Measurements from ENCODE around the gene FOXP1.
A peak's percentile ranks its signal among the peaks of the same experiment; 100 is the strongest.

The FOXP1 gene

DNA sequence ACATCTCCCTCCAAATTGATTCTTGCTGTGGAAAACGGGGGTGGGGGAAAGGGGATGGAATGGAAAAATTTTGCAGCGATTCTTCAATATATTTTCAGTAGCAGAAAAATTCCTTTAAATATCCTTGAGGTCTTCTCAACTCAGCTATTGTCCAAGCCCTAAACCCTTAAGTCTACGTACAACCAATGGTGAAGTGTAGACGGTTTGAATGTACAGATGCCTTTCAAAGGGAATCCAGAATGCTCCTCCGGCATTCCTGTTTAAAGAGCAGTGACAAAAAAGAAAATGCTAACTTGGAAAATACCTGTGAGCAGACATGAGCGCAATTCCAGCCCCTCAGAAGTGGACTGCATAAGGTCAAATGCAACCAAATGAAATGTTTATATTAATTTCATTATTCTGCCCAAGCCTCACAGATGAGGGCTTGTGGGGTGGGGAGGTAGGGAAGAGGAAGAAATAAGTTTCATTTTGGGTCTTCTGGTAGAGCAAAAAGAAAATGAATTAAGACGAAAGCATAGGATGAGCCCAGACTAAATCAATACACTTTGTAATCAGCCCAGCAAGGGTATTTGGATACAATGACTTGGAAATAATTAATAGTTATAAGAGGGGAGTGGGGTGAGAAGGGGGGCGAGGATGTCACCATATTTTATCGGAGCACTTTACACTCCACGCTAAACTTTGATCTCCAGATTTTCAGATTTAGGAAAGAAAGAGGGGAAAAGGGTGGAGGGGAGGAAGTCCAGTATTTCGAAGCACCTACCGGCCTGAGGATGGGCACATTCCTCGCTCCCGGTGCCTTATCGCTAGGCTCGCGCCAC lies 2.7 kb downstream of the FOXP1 start:
- Histone ChIP-seq H3K36me3 (ENCODE audit: control insufficient read depth in 2 of 2, insufficient read depth in 2 of 2, low read length in 2 of 2) (no peaks in the 10 kb centered on the region), H3K9ac (ENCODE audit: low read depth in 1 of 2, low read length in 2 of 2) (peak overlapping the region; percentile 93), H3K9me3 (ENCODE audit: control insufficient read depth in 2 of 2, low read length in 2 of 2) (no peaks in the 10 kb centered on the region), H3K4me3 (ENCODE audit: low read length in 2 of 2) (peak overlapping the region; percentile 84 to 98), H3K4me1 (ENCODE audit: control insufficient read depth in 2 of 2, insufficient read depth in 2 of 2, low read length in 2 of 2) (peaks cover 12 to 40% of the 10 kb centered on the region in 2 donors), H3K27me3 (ENCODE audit: control insufficient read depth in 2 of 2, insufficient read depth in 2 of 2, low read length in 2 of 2) (no peaks in the 10 kb centered on the region), H3K27ac (ENCODE audit: low read depth in 2 of 2, low read length in 2 of 2) (peak overlapping the region; percentile 93 to 95)

GRCh38 chr3:71579935-71580406 lies 3.6 kb downstream of the FOXP1 start:
- Histone ChIP-seq H3K9ac (ENCODE audit: low read depth in 1 of 2, low read length in 2 of 2) (peak overlapping the region; percentile 38 to 93), H3K4me3 (ENCODE audit: low read length in 2 of 2) (peak overlapping the region; percentile 84 to 98), H3K36me3 (ENCODE audit: control insufficient read depth in 2 of 2, insufficient read depth in 2 of 2, low read length in 2 of 2) (no peaks in the 10 kb centered on the region), H3K9me3 (ENCODE audit: control insufficient read depth in 2 of 2, low read length in 2 of 2) (no peaks in the 10 kb centered on the region), H3K27me3 (ENCODE audit: control insufficient read depth in 2 of 2, insufficient read depth in 2 of 2, low read length in 2 of 2) (no peaks in the 10 kb centered on the region), H3K27ac (ENCODE audit: low read depth in 2 of 2, low read length in 2 of 2) (peak overlapping the region; percentile 93 to 95), H3K4me1 (ENCODE audit: control insufficient read depth in 2 of 2, insufficient read depth in 2 of 2, low read length in 2 of 2) (peaks cover 12 to 38% of the 10 kb centered on the region in 2 donors)

DNA sequence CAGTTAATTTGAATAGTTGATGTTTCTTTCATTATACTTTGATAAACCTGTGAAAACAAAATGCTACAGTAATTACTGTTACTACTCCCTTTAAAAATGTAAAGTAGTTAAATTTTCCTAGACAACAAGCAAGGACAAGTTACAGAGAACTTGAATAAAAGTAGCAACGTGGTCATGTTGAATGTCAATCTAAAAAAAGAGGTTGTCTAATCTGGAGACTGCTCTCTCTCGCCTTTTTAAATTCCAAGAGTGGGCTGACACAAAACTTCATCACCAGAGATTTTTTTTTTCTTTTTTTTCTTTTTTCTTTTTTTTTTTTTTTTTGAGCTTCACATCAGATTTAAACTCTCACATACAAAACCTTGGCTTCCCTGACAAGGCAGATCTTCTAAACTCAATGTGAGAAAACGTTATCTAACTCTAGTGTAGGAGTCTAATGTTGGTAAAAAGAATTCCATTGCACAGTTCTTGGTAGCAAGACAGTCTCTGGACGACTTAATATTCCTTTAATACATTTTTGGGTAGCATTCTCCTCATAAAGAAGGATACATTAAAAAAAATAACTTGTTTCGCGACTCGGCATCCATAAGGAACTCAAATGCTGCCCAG lies 4.1 kb downstream of the FOXP1 start:
- no peaks in the 10 kb centered on the region for H3K27me3 ChIP-seq (ENCODE audit: control insufficient read depth in 2 of 2, insufficient read depth in 2 of 2, low read length in 2 of 2)
- peaks cover 12 to 34% of the 10 kb centered on the region in 2 donors for H3K4me1 ChIP-seq (ENCODE audit: control insufficient read depth in 2 of 2, insufficient read depth in 2 of 2, low read length in 2 of 2)
- peak overlapping the region; percentile 93 to 95 for H3K27ac ChIP-seq (ENCODE audit: low read depth in 2 of 2, low read length in 2 of 2)
- H3K36me3 ChIP-seq (ENCODE audit: control insufficient read depth in 2 of 2, insufficient read depth in 2 of 2, low read length in 2 of 2), result no peaks in the 10 kb centered on the region
- no peaks in the 10 kb centered on the region for H3K9me3 ChIP-seq (ENCODE audit: control insufficient read depth in 2 of 2, low read length in 2 of 2)
- H3K4me3 ChIP-seq (ENCODE audit: low read length in 2 of 2), result peak overlapping the region; percentile 84 to 98
- peak overlapping the region; percentile 38 to 93 for H3K9ac ChIP-seq (ENCODE audit: low read depth in 1 of 2, low read length in 2 of 2)

DNA sequence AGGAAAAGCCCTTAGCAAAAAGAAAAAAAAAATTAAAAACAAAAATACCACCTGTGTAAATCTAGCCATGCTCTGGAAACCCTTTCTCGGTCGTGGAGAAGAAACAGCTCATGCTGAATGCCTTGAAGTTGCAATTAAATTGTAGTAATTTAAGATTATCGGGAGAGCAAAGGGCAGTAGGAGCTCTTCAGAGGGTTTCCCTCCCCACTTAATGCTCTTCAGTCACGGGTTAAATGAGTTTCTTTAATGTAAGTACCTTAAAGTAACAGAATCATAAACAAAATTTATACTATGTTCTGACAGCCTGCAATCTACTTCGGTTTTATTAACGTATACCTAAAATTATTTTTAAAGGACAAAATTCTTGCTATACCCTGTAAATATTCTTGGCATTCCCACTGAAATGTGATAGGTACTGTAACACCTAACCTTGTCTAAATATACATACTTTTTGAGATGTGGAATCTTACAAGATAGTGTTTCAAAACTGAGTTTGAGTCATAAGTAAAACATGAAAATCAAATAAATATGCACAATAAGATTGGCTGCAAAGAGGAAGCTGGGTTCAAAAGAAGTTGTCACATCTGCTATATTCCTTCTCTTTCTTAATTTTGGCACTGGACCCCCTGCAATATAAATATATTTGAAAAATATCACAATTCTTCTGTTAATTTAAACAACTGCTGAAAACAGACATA lies 5.3 kb downstream of the FOXP1 start:
- Histone ChIP-seq H3K4me3 (ENCODE audit: low read length in 2 of 2) (peak overlapping the region in 1 of 2 donors; percentile 37), H3K27ac (ENCODE audit: low read depth in 2 of 2, low read length in 2 of 2) (peak overlapping the region; percentile 46 to 69), H3K27me3 (ENCODE audit: control insufficient read depth in 2 of 2, insufficient read depth in 2 of 2, low read length in 2 of 2) (no peaks in the 10 kb centered on the region), H3K36me3 (ENCODE audit: control insufficient read depth in 2 of 2, insufficient read depth in 2 of 2, low read length in 2 of 2) (no peaks in the 10 kb centered on the region), H3K9me3 (ENCODE audit: control insufficient read depth in 2 of 2, low read length in 2 of 2) (no peaks in the 10 kb centered on the region), H3K4me1 (ENCODE audit: control insufficient read depth in 2 of 2, insufficient read depth in 2 of 2, low read length in 2 of 2) (peaks cover 12 to 33% of the 10 kb centered on the region in 2 donors), H3K9ac (ENCODE audit: low read depth in 1 of 2, low read length in 2 of 2) (peak overlapping the region in 1 of 2 donors; percentile 44)

DNA sequence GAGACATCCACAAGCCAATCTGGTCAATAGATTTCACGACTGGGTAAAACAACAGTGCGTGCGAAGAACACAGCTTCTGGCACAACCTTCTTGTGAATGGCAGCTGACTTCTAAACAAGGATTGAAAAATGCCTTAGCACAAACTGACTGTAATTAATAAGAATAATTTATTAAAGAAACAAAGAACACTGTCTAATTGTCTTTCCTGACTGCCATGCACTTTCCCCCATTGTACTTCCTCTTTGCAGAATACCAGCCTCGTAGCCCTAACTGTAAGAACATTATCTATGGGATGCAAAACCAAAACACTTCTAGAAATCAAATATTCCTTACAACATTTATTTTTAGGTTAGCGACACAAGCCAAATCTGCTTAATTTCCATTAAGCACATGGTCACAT lies 6.5 kb downstream of the FOXP1 start:
- Histone ChIP-seq H3K4me1 (ENCODE audit: control insufficient read depth in 2 of 2, insufficient read depth in 2 of 2, low read length in 2 of 2) (peaks cover 12 to 33% of the 10 kb centered on the region in 2 donors), H3K9me3 (ENCODE audit: control insufficient read depth in 2 of 2, low read length in 2 of 2) (no peaks in the 10 kb centered on the region), H3K27me3 (ENCODE audit: control insufficient read depth in 2 of 2, insufficient read depth in 2 of 2, low read length in 2 of 2) (no peaks in the 10 kb centered on the region), H3K36me3 (ENCODE audit: control insufficient read depth in 2 of 2, insufficient read depth in 2 of 2, low read length in 2 of 2) (no peaks in the 10 kb centered on the region), H3K9ac (ENCODE audit: low read depth in 1 of 2, low read length in 2 of 2) (peak overlapping the region in 1 of 2 donors; percentile 44), H3K27ac (ENCODE audit: low read depth in 2 of 2, low read length in 2 of 2) (peak overlapping the region in 1 of 2 donors; percentile 69), H3K4me3 (ENCODE audit: low read length in 2 of 2) (peak overlapping the region; percentile 6 to 39)

GRCh38 chr3:71575433-71575832 lies 8.1 kb downstream of the FOXP1 start:
- H3K27ac ChIP-seq (ENCODE audit: low read depth in 2 of 2, low read length in 2 of 2), result no peak overlapping the region

DNA sequence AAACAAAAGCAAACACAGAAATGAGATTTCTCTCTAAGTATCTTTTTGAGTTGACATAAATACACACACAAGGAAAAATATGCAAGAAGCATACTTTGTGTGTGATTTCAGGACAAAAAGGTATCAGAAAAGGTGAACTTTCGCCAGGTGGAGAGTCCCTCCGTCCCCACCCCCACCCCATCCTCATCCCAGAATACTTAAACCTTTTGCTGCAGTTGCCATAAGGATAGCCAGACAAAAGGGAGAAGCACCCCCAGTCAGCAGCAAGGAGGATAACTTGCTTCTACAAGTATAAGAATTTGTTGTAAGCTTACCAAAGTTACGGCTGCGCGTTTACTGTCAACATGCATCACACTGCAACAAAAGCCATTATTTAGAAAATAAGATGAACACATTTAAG lies 10.3 kb downstream of the FOXP1 start:
- Histone ChIP-seq H3K9ac (ENCODE audit: low read depth in 1 of 2, low read length in 2 of 2) (no peak overlapping the region), H3K27ac (ENCODE audit: low read depth in 2 of 2, low read length in 2 of 2) (no peak overlapping the region), H3K4me3 (ENCODE audit: low read length in 2 of 2) (no peak overlapping the region), H3K4me1 (ENCODE audit: control insufficient read depth in 2 of 2, insufficient read depth in 2 of 2, low read length in 2 of 2) (peaks cover 9 to 12% of the 10 kb centered on the region in 2 donors), H3K36me3 (ENCODE audit: control insufficient read depth in 2 of 2, insufficient read depth in 2 of 2, low read length in 2 of 2) (peaks cover 8% of the 10 kb centered on the region in 2 donors), H3K27me3 (ENCODE audit: control insufficient read depth in 2 of 2, insufficient read depth in 2 of 2, low read length in 2 of 2) (no peaks in the 10 kb centered on the region), H3K9me3 (ENCODE audit: control insufficient read depth in 2 of 2, low read length in 2 of 2) (no peaks in the 10 kb centered on the region)

More at GRCh38 chr3:71575433-71575832, 8.1 kb downstream of the FOXP1 start:
- Histone ChIP-seq H3K27me3 (ENCODE audit: control insufficient read depth in 2 of 2, insufficient read depth in 2 of 2, low read length in 2 of 2) (no peaks in the 10 kb centered on the region), H3K4me1 (ENCODE audit: control insufficient read depth in 2 of 2, insufficient read depth in 2 of 2, low read length in 2 of 2) (peaks cover 9 to 25% of the 10 kb centered on the region in 2 donors), H3K4me3 (ENCODE audit: low read length in 2 of 2) (no peak overlapping the region), H3K9me3 (ENCODE audit: control insufficient read depth in 2 of 2, low read length in 2 of 2) (no peaks in the 10 kb centered on the region), H3K9ac (ENCODE audit: low read depth in 1 of 2, low read length in 2 of 2) (peak overlapping the region in 1 of 2 donors; percentile 3), H3K36me3 (ENCODE audit: control insufficient read depth in 2 of 2, insufficient read depth in 2 of 2, low read length in 2 of 2) (peaks cover 5 to 6% of the 10 kb centered on the region in 2 donors)

- peaks cover 8 to 14% of the 10 kb centered on the region in 2 donors for H3K36me3 ChIP-seq (ENCODE audit: control insufficient read depth in 2 of 2, insufficient read depth in 2 of 2, low read length in 2 of 2)
- no peaks in the 10 kb centered on the region for H3K4me1 ChIP-seq (ENCODE audit: control insufficient read depth in 2 of 2, insufficient read depth in 2 of 2, low read length in 2 of 2)
- no peak overlapping the region for H3K27ac ChIP-seq (ENCODE audit: low read depth in 2 of 2, low read length in 2 of 2)
- no peaks in the 10 kb centered on the region for H3K27me3 ChIP-seq (ENCODE audit: control insufficient read depth in 2 of 2, insufficient read depth in 2 of 2, low read length in 2 of 2)
- H3K9ac ChIP-seq (ENCODE audit: low read depth in 1 of 2, low read length in 2 of 2), result no peak overlapping the region
- H3K4me3 ChIP-seq (ENCODE audit: low read length in 2 of 2), result no peak overlapping the region
- H3K9me3 ChIP-seq (ENCODE audit: control insufficient read depth in 2 of 2, low read length in 2 of 2), result no peaks in the 10 kb centered on the region
These were observed 13.0 kb downstream of the FOXP1 start for GRCh38 chr3:71570546-71570945.

DNA sequence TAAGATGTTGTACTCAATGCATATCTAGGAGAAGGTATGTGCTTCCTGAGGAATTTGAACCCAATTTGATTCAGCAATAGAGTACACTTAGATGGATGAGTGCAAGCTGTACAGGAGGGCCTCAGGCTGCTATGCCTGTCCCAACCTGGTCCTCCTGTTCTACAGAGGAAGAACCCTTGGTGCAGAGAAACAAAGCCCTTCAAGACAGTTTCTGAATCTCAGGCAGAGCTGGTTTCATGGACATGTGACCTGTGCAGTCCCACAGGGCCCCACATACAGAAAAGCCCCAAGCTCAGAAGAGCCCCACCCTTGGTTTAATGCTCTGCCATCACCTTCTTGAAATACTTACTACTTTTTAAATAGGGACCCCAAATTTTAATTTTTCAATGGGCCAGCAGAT lies 15.3 kb downstream of the FOXP1 start:
- H3K4me1 ChIP-seq (ENCODE audit: control insufficient read depth in 2 of 2, insufficient read depth in 2 of 2, low read length in 2 of 2), result peaks cover 7 to 12% of the 10 kb centered on the region in 2 donors
- H3K9ac ChIP-seq (ENCODE audit: low read depth in 1 of 2, low read length in 2 of 2), result no peak overlapping the region
- H3K36me3 ChIP-seq (ENCODE audit: control insufficient read depth in 2 of 2, insufficient read depth in 2 of 2, low read length in 2 of 2), result peaks cover 8 to 15% of the 10 kb centered on the region in 2 donors
- H3K9me3 ChIP-seq (ENCODE audit: control insufficient read depth in 2 of 2, low read length in 2 of 2), result no peaks in the 10 kb centered on the region
- no peaks in the 10 kb centered on the region for H3K27me3 ChIP-seq (ENCODE audit: control insufficient read depth in 2 of 2, insufficient read depth in 2 of 2, low read length in 2 of 2)
- H3K4me3 ChIP-seq (ENCODE audit: low read length in 2 of 2), result no peak overlapping the region
- no peak overlapping the region for H3K27ac ChIP-seq (ENCODE audit: low read depth in 2 of 2, low read length in 2 of 2)

All from mucosa of rectum (tissue), 2 donors.